K562 (cell line): ENCODE measurements around the gene GRIN2D. TPM values are rescaled to one million over a fixed set of nuclear protein-coding genes. Genes with fewer than 3 reads are reported as not detected.
A peak's percentile ranks its signal among the peaks of the same experiment; 100 is the strongest.

Experiments
- ATAC-seq: fragments of 200-7000 bp; cut with Tn5 transposase; 3 replicates; pipeline ENCODE4 v1.9.1; 2020; ENCODE audit warnings: moderate library complexity
- BruUV-seq: library from RNA; stranded (reverse); fragments of 400-500 nt; replicated peaks from 2 replicates; lab custom pipeline; 2021; lab: Mats Ljungman, UMichigan
- CTCF ChIA-PET: fragments of 300-600 bp; formaldehyde crosslinking; extraction: SDS; loops from one replicate; lab custom pipeline; 2021; ENCODE audit warnings: low intra/inter-chr PET ratio; lab: Yijun Ruan, JAX
- POLR2A ChIA-PET: fragments of 300-600, 350-650 bp; sonication (Branson Sonifier 250); formaldehyde crosslinking; extraction: SDS; loops from one replicate; lab custom pipeline; 2021; ENCODE audit warnings: antibody characterized with exemption, inconsistent platforms; lab: Yijun Ruan, JAX
- DNase-seq, 4 experiments: peaks; one replicate each; pipeline versions ENCODE4 v3.0.0 to v3.0.0-alpha.2; 2011 to 2018; ENCODE audit warnings: low spot score in 3 of 4, mixed read lengths in 3 of 4; ENCODE audit errors: extremely low read depth in 1 of 4
- FAIRE-seq: peaks from 2 replicates; lab custom pipeline; 2011; peaks lifted over from hg19 to GRCh38; lab: Jason Lieb, UNC
- H2AFZ ChIP-seq: 2 replicates; pipeline ENCODE4 v1.6.0; 2011; ENCODE audit warnings: low read depth, low read length, control low read depth, inconsistent platforms
- H3K27ac ChIP-seq: fragments of 200-600 bp; 3 replicates; pipeline ENCODE4 v1.8.0; 2011; ENCODE audit warnings: low read depth, mild to moderate bottlenecking, control low read depth, inconsistent platforms, low read length, moderate library complexity, mixed read lengths; ENCODE audit errors: extremely low read depth
- H3K27me3 ChIP-seq, 2 experiments: fragments of 300-600 bp in 1 of 2; 2 replicates in 1 of 2; 3 replicates in 1 of 2; pipeline versions ENCODE4 v1.6.0 to v1.8.0; 2011; ENCODE audit warnings: inconsistent platforms in 2 of 2, low read length in 2 of 2, mild to moderate bottlenecking in 1 of 2, mixed read lengths in 1 of 2, moderate library complexity in 1 of 2; ENCODE audit not compliant: control insufficient read depth in 2 of 2, insufficient read depth in 2 of 2
- H3K36me3 ChIP-seq: fragments of 300-600 bp; 3 replicates; pipeline ENCODE4 v1.8.0; 2011; ENCODE audit warnings: mild to moderate bottlenecking, low read length, inconsistent platforms; ENCODE audit not compliant: control insufficient read depth, insufficient read depth
- H3K4me1 ChIP-seq, 2 experiments: fragments of 200-600 bp in 1 of 2; replicated peaks in 1 of 2; 2 replicates in 1 of 2; 3 replicates in 1 of 2; pipeline versions ENCODE4 v1.5.1 to v1.8.0; 2011; ENCODE audit warnings: inconsistent platforms in 2 of 2, low read length in 2 of 2, mild to moderate bottlenecking in 1 of 2, mixed read lengths in 1 of 2, moderate library complexity in 1 of 2; ENCODE audit not compliant: control insufficient read depth in 2 of 2, insufficient read depth in 2 of 2
- H3K4me2 ChIP-seq: 2 replicates; pipeline ENCODE4 v1.6.1; 2011; ENCODE audit warnings: low read length, control low read depth, inconsistent platforms, mixed read lengths; ENCODE audit not compliant: insufficient read depth
- H3K4me3 ChIP-seq: fragments of 200-600 bp; sonication (generic), shearing (Covaris generic); 2 replicates; pipeline ENCODE4 v1.5.1; 2016; ENCODE audit warnings: control low read depth, inconsistent platforms
- H3K79me2 ChIP-seq: fragments of 200-600 bp; 3 replicates; pipeline ENCODE4 v1.8.0; 2011; ENCODE audit warnings: low read length, inconsistent platforms; ENCODE audit not compliant: control insufficient read depth, insufficient read depth
- H3K9ac ChIP-seq, 2 experiments: 2 replicates each; pipeline versions ENCODE4 v1.6.0 to v1.6.1; 2011; ENCODE audit warnings: low read depth in 2 of 2, low read length in 2 of 2, control low read depth in 1 of 2, inconsistent platforms in 1 of 2, mild to moderate bottlenecking in 1 of 2, mixed read lengths in 1 of 2; ENCODE audit not compliant: insufficient read depth in 1 of 2
- H3K9me1 ChIP-seq: one replicate; pipeline ENCODE4 v1.6.0; 2011; ENCODE audit warnings: inconsistent platforms, mild to moderate bottlenecking, low read length, moderate library complexity; ENCODE audit not compliant: control insufficient read depth, insufficient read depth
- H3K9me3 ChIP-seq: replicated peaks from 2 replicates; pipeline ENCODE4 v1.5.1; 2011; ENCODE audit warnings: low read depth, low read length, inconsistent platforms; ENCODE audit not compliant: control insufficient read depth, insufficient read depth
- H4K20me1 ChIP-seq: replicated peaks from 2 replicates; pipeline ENCODE4 v1.6.1; 2011; ENCODE audit warnings: low read length, inconsistent platforms, mixed read lengths; ENCODE audit not compliant: control insufficient read depth, insufficient read depth
- BDP1 ChIP-seq: IDR thresholded peaks from 3 replicates; pipeline ENCODE4 v1.6.1; 2011; ENCODE audit not compliant: insufficient read length, insufficient read depth
- BHLHE40 ChIP-seq: IDR thresholded peaks from 2 replicates; pipeline ENCODE4 v1.6.1; 2011; ENCODE audit warnings: low read length, improper control_type of control experiment
- CREBBP ChIP-seq: IDR thresholded peaks from one replicate; pipeline ENCODE4 v1.6.1; 2012; ENCODE audit warnings: low read depth, mild to moderate bottlenecking, control low read depth, inconsistent platforms, low read length
- HDAC3 ChIP-seq: fragments of 450-650 bp; IDR thresholded peaks from 2 replicates; pipeline ENCODE4 v1.6.1; 2018; ENCODE audit warnings: borderline replicate concordance, mild to moderate bottlenecking, moderate library complexity; ENCODE audit not compliant: partially characterized antibody
- LCOR ChIP-seq: sonication (generic); formaldehyde crosslinking; IDR thresholded peaks from 2 replicates; pipeline ENCODE4 v1.8.0; 2022; ENCODE audit warnings: mild to moderate bottlenecking, missing genetic modification reagents
- MEF2A ChIP-seq: IDR thresholded peaks from 2 replicates; pipeline ENCODE4 v1.6.1; 2011; ENCODE audit warnings: low read depth, mild to moderate bottlenecking, low read length, moderate library complexity; ENCODE audit not compliant: control insufficient read depth
- PHF21A ChIP-seq: fragments of 450-650 bp; IDR thresholded peaks from 2 replicates; pipeline ENCODE4 v1.6.1; 2017; ENCODE audit warnings: low read depth, borderline replicate concordance
- RUNX1 ChIP-seq: sonication (generic); IDR thresholded peaks from 2 replicates; pipeline ENCODE4 v1.6.1; 2016; ENCODE audit warnings: antibody characterized with exemption, low read depth
- ZNF174 ChIP-seq: fragments of 250-450 bp; sonication (Bioruptor Pico); IDR thresholded peaks from 2 replicates; pipeline ENCODE4 v1.4.0; 2020; ENCODE audit warnings: mild to moderate bottlenecking
- ZNF311 ChIP-seq: fragments of 250-450 bp; sonication (Bioruptor Pico); IDR thresholded peaks from 2 replicates; pipeline ENCODE4 v1.4.0; 2020; ENCODE audit warnings: mild to moderate bottlenecking, moderate library complexity
- ZNF551 ChIP-seq: fragments of 250-450 bp; sonication (Bioruptor Pico); IDR thresholded peaks from 2 replicates; pipeline ENCODE4 v1.5.0; 2021; ENCODE audit warnings: mild to moderate bottlenecking, moderate library complexity
- ZNF764 ChIP-seq: fragments of 250-450 bp; sonication (Bioruptor Pico); IDR thresholded peaks from 2 replicates; pipeline ENCODE4 v1.4.0; 2020; ENCODE audit warnings: low read depth, mild to moderate bottlenecking, moderate library complexity
- WGBS: fragments of 100-300 bp; shearing (Covaris generic); methylation state at CpG from one replicate; pipeline ENCODE4 v1.1.6; 2016; ENCODE audit warnings: low coverage, mixed read lengths; ENCODE audit not compliant: insufficient coverage; ENCODE audit errors: missing lambda C conversion rate; 5-methylcytosine and 5-hydroxymethylcytosine counted together
- in situ Hi-C: fragments of 300-500 bp; cut with MboI; formaldehyde crosslinking; loops from 4 replicates; pipeline ENCODE4 v1.15.0; 2018; ENCODE audit warnings: inconsistent platforms, mixed read lengths
- intact Hi-C: fragments of 100-400 bp; cut with micrococcal nuclease; formaldehyde crosslinking; loops from 2 replicates; pipeline ENCODE4 v1.14.2; 2022
- polyA plus RNA-seq, 8 experiments: library from polyadenylated mRNA; depleted of rRNA in 4 of 8; stranded (reverse) in 5 of 8; unstranded in 3 of 8; fragments of >200 nt; fragmentation: Nextera tagmentation in 2 of 8; fragmentation: Illumina TruSeq in 1 of 8; extraction: Ambion mirVana in 2 of 8; extraction: Trizol in 1 of 8; gene quantifications; 2 replicates each; pipeline versions ENCODE4 v1.2.1 to v1.2.3, GENCODE V29; 2011 to 2014; ENCODE audit warnings: inconsistent platforms in 1 of 8, missing spikeins in 1 of 8
- total RNA-seq, 7 experiments: library from RNA; depleted of rRNA in 6 of 7; stranded (reverse); fragments of >200 nt in 6 of 7; fragmentation: Illumina TruSeq in 2 of 7; extraction: Trizol in 2 of 7; gene quantifications; 2 replicates each; pipeline versions ENCODE4 v1.2.1 to v1.2.3, GENCODE V29; 2011 to 2021; ENCODE audit warnings: low replicate concordance in 1 of 7
- TF ChIP-seq, protein P1 (sequence below): fragments of 250-450 bp; sonication (Bioruptor Pico); IDR thresholded peaks from 2 replicates; pipeline ENCODE4 v1.4.0; 2020; ENCODE audit warnings: mild to moderate bottlenecking, moderate library complexity
- TF ChIP-seq, protein P2 (sequence below): fragments of 450-650 bp; IDR thresholded peaks from one replicate; pipeline ENCODE4 v1.6.1; 2018; ENCODE audit warnings: mild to moderate bottlenecking, moderate library complexity; ENCODE audit not compliant: partially characterized antibody
- TF ChIP-seq, protein P3 (sequence below): fragments of 450-650 bp; IDR thresholded peaks from 2 replicates; pipeline ENCODE4 v1.6.1; 2017; ENCODE audit warnings: mild to moderate bottlenecking, moderate library complexity
- TF ChIP-seq, protein P4 (sequence below): fragments of 450-650 bp; IDR thresholded peaks from 2 replicates; pipeline ENCODE4 v1.6.1; 2014; ENCODE audit warnings: low read depth, mild to moderate bottlenecking, moderate library complexity, borderline replicate concordance

GRIN2D gene
- total and polyA plus RNA-seq, 9 of the 15 experiments (the other 6 are each of a cell fraction or from before 2014, with no cell fraction given), result 0.32 to 31.5 (median 1.8) TPM

DNA sequence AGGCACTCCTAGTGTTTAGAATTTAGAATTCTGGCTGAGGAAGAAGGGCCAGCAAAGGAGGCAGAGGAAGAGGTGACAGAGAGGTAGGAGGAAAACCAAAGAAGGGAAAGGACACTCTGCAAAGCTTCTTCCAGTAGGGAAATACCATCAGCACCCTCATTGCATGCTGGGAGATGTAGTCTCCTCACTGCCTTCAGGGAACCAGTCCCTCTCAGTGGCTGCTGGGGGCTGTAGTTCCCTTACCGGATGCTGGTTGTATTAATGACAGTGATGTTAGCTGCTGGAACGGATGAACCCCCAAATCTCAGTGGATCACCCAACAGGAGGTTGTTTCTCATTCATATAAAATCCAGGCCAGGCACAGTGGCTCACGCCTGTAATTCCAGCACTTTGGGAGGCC lies 10.1 kb downstream of the GRIN2D start:
- ATAC-seq (peak; percentile 62), FAIRE-seq (peak; percentile 80), DNase-seq (peak; percentile 36 to 70 (median 55))
- peaks cover 35% of the 10 kb centered on the region; the same call in 2 of the 3 replicates for H3K36me3 ChIP-seq
- H3K4me3 ChIP-seq, result no peak overlapping the region
- no peak overlapping the region for H3K9ac ChIP-seq
- no peaks in the 10 kb centered on the region for H3K9me3 ChIP-seq
- in situ Hi-C loops (no loop called here), intact Hi-C loops (no loop called here)
- BruUV-seq, result no TSS peak
- peak overlapping the region; percentile 64 for H2AFZ ChIP-seq
- POLR2A ChIA-PET, result interaction anchor here (0.6 to 1.2 kb wide), 6 partner anchors 10 to 928 kb away, joined by 3 to 7 read pairs (median 3); no protein-coding TSS in a partner anchor
- peaks cover 12% of the 10 kb centered on the region for H4K20me1 ChIP-seq
- no peaks in the 10 kb centered on the region for H3K27me3 ChIP-seq
- peak overlapping the region; percentile 18; the same call in 1 of the 2 replicates for H3K4me2 ChIP-seq
- CTCF ChIA-PET, result no interaction called here
- peaks cover 11 to 29% of the 10 kb centered on the region in 2 experiments; a peak in 4 of 5 replicates for H3K4me1 ChIP-seq
- 41% methylated on average over 3 of the region's 3 CpGs for WGBS
- no peak overlapping the region for H3K27ac ChIP-seq
- H3K9me1 ChIP-seq, result no peaks in the 10 kb centered on the region
- H3K79me2 ChIP-seq, result peaks cover 64% of the 10 kb centered on the region
- TF ChIP-seq, protein P1, sequence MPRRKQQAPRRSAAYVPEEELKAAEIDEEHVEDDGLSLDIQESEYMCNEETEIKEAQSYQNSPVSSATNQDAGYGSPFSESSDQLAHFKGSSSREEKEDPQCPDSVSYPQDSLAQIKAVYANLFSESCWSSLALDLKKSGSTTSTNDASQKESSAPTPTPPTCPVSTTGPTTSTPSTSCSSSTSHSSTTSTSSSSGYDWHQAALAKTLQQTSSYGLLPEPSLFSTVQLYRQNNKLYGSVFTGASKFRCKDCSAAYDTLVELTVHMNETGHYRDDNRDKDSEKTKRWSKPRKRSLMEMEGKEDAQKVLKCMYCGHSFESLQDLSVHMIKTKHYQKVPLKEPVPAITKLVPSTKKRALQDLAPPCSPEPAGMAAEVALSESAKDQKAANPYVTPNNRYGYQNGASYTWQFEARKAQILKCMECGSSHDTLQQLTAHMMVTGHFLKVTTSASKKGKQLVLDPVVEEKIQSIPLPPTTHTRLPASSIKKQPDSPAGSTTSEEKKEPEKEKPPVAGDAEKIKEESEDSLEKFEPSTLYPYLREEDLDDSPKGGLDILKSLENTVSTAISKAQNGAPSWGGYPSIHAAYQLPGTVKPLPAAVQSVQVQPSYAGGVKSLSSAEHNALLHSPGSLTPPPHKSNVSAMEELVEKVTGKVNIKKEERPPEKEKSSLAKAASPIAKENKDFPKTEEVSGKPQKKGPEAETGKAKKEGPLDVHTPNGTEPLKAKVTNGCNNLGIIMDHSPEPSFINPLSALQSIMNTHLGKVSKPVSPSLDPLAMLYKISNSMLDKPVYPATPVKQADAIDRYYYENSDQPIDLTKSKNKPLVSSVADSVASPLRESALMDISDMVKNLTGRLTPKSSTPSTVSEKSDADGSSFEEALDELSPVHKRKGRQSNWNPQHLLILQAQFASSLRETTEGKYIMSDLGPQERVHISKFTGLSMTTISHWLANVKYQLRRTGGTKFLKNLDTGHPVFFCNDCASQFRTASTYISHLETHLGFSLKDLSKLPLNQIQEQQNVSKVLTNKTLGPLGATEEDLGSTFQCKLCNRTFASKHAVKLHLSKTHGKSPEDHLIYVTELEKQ (CRISPR knock-in tag), result no peak
- no peak for TF ChIP-seq RUNX1
- no peak for TF ChIP-seq LCOR
- no peak for TF ChIP-seq ZNF551
- TF ChIP-seq, protein P2, sequence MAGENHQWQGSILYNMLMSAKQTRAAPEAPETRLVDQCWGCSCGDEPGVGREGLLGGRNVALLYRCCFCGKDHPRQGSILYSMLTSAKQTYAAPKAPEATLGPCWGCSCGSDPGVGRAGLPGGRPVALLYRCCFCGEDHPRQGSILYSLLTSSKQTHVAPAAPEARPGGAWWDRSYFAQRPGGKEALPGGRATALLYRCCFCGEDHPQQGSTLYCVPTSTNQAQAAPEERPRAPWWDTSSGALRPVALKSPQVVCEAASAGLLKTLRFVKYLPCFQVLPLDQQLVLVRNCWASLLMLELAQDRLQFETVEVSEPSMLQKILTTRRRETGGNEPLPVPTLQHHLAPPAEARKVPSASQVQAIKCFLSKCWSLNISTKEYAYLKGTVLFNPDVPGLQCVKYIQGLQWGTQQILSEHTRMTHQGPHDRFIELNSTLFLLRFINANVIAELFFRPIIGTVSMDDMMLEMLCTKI, result no peak
- TF ChIP-seq ZNF174, result no peak
- TF ChIP-seq BHLHE40, result no peak
- no peak for TF ChIP-seq PHF21A
- TF ChIP-seq HDAC3, result no peak
- TF ChIP-seq CREBBP, result no peak
- no peak for TF ChIP-seq ZNF311
- TF ChIP-seq BDP1, result no peak
- no peak for TF ChIP-seq MEF2A
- TF ChIP-seq, protein P3, sequence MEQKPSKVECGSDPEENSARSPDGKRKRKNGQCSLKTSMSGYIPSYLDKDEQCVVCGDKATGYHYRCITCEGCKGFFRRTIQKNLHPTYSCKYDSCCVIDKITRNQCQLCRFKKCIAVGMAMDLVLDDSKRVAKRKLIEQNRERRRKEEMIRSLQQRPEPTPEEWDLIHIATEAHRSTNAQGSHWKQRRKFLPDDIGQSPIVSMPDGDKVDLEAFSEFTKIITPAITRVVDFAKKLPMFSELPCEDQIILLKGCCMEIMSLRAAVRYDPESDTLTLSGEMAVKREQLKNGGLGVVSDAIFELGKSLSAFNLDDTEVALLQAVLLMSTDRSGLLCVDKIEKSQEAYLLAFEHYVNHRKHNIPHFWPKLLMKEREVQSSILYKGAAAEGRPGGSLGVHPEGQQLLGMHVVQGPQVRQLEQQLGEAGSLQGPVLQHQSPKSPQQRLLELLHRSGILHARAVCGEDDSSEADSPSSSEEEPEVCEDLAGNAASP, result no peak
- TF ChIP-seq, protein P4, sequence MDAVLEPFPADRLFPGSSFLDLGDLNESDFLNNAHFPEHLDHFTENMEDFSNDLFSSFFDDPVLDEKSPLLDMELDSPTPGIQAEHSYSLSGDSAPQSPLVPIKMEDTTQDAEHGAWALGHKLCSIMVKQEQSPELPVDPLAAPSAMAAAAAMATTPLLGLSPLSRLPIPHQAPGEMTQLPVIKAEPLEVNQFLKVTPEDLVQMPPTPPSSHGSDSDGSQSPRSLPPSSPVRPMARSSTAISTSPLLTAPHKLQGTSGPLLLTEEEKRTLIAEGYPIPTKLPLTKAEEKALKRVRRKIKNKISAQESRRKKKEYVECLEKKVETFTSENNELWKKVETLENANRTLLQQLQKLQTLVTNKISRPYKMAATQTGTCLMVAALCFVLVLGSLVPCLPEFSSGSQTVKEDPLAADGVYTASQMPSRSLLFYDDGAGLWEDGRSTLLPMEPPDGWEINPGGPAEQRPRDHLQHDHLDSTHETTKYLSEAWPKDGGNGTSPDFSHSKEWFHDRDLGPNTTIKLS, result peak; percentile 67; the same call in 1 of the 2 replicates
- no peak for TF ChIP-seq ZNF764 (CRISPR knock-in tag)
